GM13976 (cell line): ENCODE data around the gene MAD1L1.

Experiments used
- DNase-seq: peaks from one replicate; pipeline ENCODE4 v3.0.0; 2012; ENCODE audit warnings: low spot score
- CTCF ChIP-seq: IDR thresholded peaks from 2 replicates; pipeline ENCODE4 v1.5.1; 2012; ENCODE audit warnings: borderline replicate concordance, mild to moderate bottlenecking; ENCODE audit not compliant: insufficient read depth; ENCODE audit errors: extremely low read depth, missing control alignments, control extremely low read depth
- in situ Hi-C: fragments of 300-500 bp; cut with MboI; formaldehyde crosslinking; loops from one replicate; pipeline ENCODE4 v1.12.0; 2022; ENCODE audit warnings: low sequenced_read_pairs, mixed read lengths, inconsistent platforms; ENCODE audit not compliant: unreplicated experiment

The MAD1L1 gene

GRCh38 chr7:2232766-2233520 lies at the start of gene MAD1L1:
MAD1L1 (minus strand) TSS chr7:2232945; CDS start chr7:2230133, 2,812 bp downstream.
- in situ Hi-C loops, result loop anchor here (10.0 kb wide), 1 partner anchor 112 kb away; no protein-coding TSS in a partner anchor
- no peak for TF ChIP-seq CTCF
- DNase-seq, result peak; percentile 94

- DNase-seq, result no peak
- in situ Hi-C loops, result no loop called here
- TF ChIP-seq CTCF, result no peak
Observed at GRCh38 chr7:2282185-2282751, 49.5 kb upstream of the MAD1L1 start.

GRCh38 chr7:2281541-2281940 lies 48.8 kb upstream of the MAD1L1 start:
- no peak for TF ChIP-seq CTCF
- no peak for DNase-seq
- in situ Hi-C loops, result no loop called here

GRCh38 chr7:2280424-2280823 lies 47.7 kb upstream of the MAD1L1 start:
- in situ Hi-C loops, result no loop called here
- no peak for TF ChIP-seq CTCF
- no peak for DNase-seq

GRCh38 chr7:2279896-2280295 lies 47.2 kb upstream of the MAD1L1 start:
- TF ChIP-seq CTCF, result no peak
- DNase-seq, result no peak
- in situ Hi-C loops, result no loop called here

- in situ Hi-C loops, result no loop called here
Observed at GRCh38 chr7:2278026-2278425, 45.3 kb upstream of the MAD1L1 start.

More at GRCh38 chr7:2278026-2278425, 45.3 kb upstream of the MAD1L1 start:
- no peak for TF ChIP-seq CTCF
- no peak for DNase-seq
